Type B pancreatic cell (in vitro differentiated cells): Measurements from ENCODE around the gene NTM. TPM values are rescaled to one million over a fixed set of nuclear protein-coding genes. Genes with fewer than 3 reads are reported as not detected.

Experiments
- DNase-seq: peaks from one replicate; pipeline ENCODE4 v3.0.0; 2021; ENCODE audit warnings: mixed read lengths; ENCODE audit not compliant: unreplicated experiment; ENCODE audit errors: extremely low spot score
- H3K27ac Mint-ChIP-seq: 2 replicates; pipeline ENCODE4 v1.8.0; 2021; ENCODE audit warnings: mild to moderate bottlenecking, mixed read lengths
- H3K27me3 Mint-ChIP-seq: 2 replicates; pipeline ENCODE4 v1.8.0; 2021; ENCODE audit warnings: mixed read lengths
- H3K36me3 Mint-ChIP-seq: 2 replicates; pipeline ENCODE4 v1.8.0; 2021; ENCODE audit warnings: mixed read lengths
- H3K4me1 Mint-ChIP-seq: one replicate; pipeline ENCODE4 v1.8.0; 2021; ENCODE audit warnings: mixed read lengths; ENCODE audit not compliant: unreplicated experiment
- H3K4me3 Mint-ChIP-seq: 2 replicates; pipeline ENCODE4 v1.8.0; 2021; ENCODE audit warnings: mild to moderate bottlenecking, mixed read lengths
- H3K9me3 Mint-ChIP-seq: 2 replicates; pipeline ENCODE4 v1.8.0; 2021; ENCODE audit warnings: mixed read lengths
- CTCF ChIP-seq: fragments of 200-600 bp; sonication (generic); conservative IDR thresholded peaks from 2 replicates; pipeline ENCODE4 v1.5.0; 2021; ENCODE audit warnings: antibody characterized with exemption, mild to moderate bottlenecking
- long read RNA-seq: library from polyadenylated mRNA; unstranded; transcript quantifications from one replicate; pipeline ENCODE4 v2.0.0, GENCODE V29; 2020
- total RNA-seq: library from RNA; stranded (reverse); gene quantifications from 2 replicates; pipeline ENCODE4 v1.2.1, GENCODE V29; 2021; ENCODE audit warnings: low replicate concordance

NTM gene
- total RNA-seq = 10.6 and 19.2 TPM in 2 replicates
- long read RNA-seq, partial matches to known transcripts = 0 of 11 reads
- long read RNA-seq, other reads (novel, unspliced or antisense) = 11 of 11 reads

DNA sequence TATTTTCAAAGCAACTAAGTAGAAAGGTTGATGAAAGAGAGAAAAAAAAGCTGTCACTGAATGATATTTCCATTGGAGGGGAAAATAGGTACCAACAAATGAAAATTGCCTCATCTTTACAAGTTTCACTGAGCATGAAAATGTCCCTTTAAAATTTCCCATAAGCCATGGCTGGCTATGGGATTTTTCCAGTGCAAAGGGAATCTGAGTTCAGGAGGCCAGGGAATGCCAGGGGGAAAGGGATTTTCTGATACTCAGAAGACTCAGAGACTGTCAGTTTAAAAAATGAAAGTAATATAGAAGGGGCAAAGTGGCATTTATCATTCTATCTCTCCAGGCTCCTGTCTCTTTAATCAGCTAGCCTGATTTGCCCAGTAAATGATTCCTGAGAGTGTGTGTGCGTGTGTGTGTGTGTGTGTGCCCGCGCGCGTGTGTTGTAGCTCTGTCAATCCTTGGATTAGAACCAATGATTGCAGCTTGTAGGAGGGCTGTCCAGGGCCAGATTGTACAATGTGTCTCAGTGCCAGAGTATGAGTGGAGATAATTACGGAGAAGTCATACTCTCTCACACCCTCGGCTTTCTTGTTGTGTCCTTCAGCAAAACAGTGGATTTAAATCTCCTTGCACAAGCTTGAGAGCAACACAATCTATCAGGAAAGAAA is at the start of gene NTM:
TSS of gene NTM (plus strand) at position 526 of the 662 bp plus-strand sequence.
- Mint-ChIP-seq H3K27ac (no peak within 1 kb of the TSS), H3K4me1 (peaks cover 13% of the 10 kb centered on the region), H3K27me3 (peaks cover 24% of the 10 kb centered on the region), H3K36me3 (no peaks in the 10 kb centered on the region), H3K4me3 (no peak within 1 kb of the TSS), H3K9me3 (no peaks in the 10 kb centered on the region)
- DNase-seq = no peak
- TF ChIP-seq CTCF = no peak

- no peaks in the 10 kb centered on the region for H3K36me3 Mint-ChIP-seq
- no peak overlapping the region for H3K27ac Mint-ChIP-seq
- H3K27me3 Mint-ChIP-seq = peaks cover 8% of the 10 kb centered on the region
- H3K9me3 Mint-ChIP-seq = no peaks in the 10 kb centered on the region
- DNase-seq = no peak
- TF ChIP-seq CTCF = no peak
- H3K4me1 Mint-ChIP-seq = no peaks in the 10 kb centered on the region
- H3K4me3 Mint-ChIP-seq = no peak overlapping the region
These were observed 45.4 kb upstream of the NTM start for GRCh38 chr11:131324921-131325570.

DNA sequence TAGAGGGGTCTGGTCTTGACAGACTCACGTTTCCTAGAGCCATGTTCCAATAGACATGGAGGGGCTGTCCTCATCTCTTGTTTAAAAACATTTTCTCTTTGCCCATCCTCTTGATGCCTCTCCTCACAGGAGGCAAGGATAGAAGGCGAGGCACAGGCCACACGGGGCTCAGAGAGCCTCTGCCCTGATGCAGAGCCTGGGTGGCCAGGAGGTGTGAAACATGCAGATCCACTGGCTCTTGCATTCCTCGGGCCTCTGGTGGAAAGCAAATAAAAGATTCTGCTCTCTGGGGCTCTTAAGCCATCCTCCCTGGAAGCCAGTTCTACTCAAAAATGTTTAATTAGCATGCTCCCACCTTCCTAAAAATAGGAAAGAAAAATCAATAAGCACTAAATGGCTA is 43.6 kb upstream of the NTM start:
- DNase-seq = no peak
- H3K27me3 Mint-ChIP-seq = peaks cover 9% of the 10 kb centered on the region
- no peak overlapping the region for H3K27ac Mint-ChIP-seq
- no peaks in the 10 kb centered on the region for H3K9me3 Mint-ChIP-seq
- H3K4me3 Mint-ChIP-seq = no peak overlapping the region
- H3K4me1 Mint-ChIP-seq = no peaks in the 10 kb centered on the region
- TF ChIP-seq CTCF = no peak
- H3K36me3 Mint-ChIP-seq = no peaks in the 10 kb centered on the region

- Mint-ChIP-seq H3K4me3 (no peak overlapping the region), H3K27ac (no peak overlapping the region), H3K4me1 (no peaks in the 10 kb centered on the region), H3K36me3 (no peaks in the 10 kb centered on the region), H3K9me3 (no peaks in the 10 kb centered on the region), H3K27me3 (peaks cover 9% of the 10 kb centered on the region)
- no peak for DNase-seq
- TF ChIP-seq CTCF = no peak
These were observed 43.0 kb upstream of the NTM start for GRCh38 chr11:131327421-131327820.

GRCh38 chr11:131328843-131329242 is 41.6 kb upstream of the NTM start:
- Mint-ChIP-seq H3K4me3 (no peak overlapping the region), H3K27me3 (peaks cover 12% of the 10 kb centered on the region), H3K27ac (no peak overlapping the region)

More at GRCh38 chr11:131328843-131329242, 41.6 kb upstream of the NTM start:
- TF ChIP-seq CTCF = no peak
- Mint-ChIP-seq H3K36me3 (no peaks in the 10 kb centered on the region), H3K9me3 (no peaks in the 10 kb centered on the region), H3K4me1 (no peaks in the 10 kb centered on the region)
- no peak for DNase-seq
